ENCODE results near the gene SEMA6D. TPM values are rescaled to one million over a fixed set of nuclear protein-coding genes. Genes with fewer than 3 reads are reported as not detected.

Gene SEMA6D
- total RNA-seq, 1 experiment from 2014 or later, result 15.8 TPM

- H3K18ac ChIP-seq (ENCODE audit: insufficient read length, low read depth, low read length), result no peak overlapping the region
- Mint-ChIP-seq H3K4me3 (no peak overlapping the region), H3K4me1 (peaks cover 21 to 25% of the 10 kb centered on the region in 2 experiments), H3K27ac (peak overlapping the region in 2 of 3 experiments; percentile 44 to 69; a peak in 3 of 7 replicates), H3K27me3 (ENCODE audit: low read depth) (peaks cover 4% of the 10 kb centered on the region; the same call in 1 of the 2 replicates), H3K36me3 (ENCODE audit: insufficient read depth in 1 of 3, low read depth in 3 of 3) (peaks cover 26 to 56% (median 35%) of the 10 kb centered on the region in 3 experiments; a peak in 6 of 7 replicates), H3K9me3 (peaks cover 27 to 29% of the 10 kb centered on the region in 2 experiments)
- H3T11ph ChIP-seq (ENCODE audit: low read length), result no peak overlapping the region
- DNase-seq, result no peak
- no peak overlapping the region for H3K4me2 ChIP-seq (ENCODE audit: insufficient read depth, insufficient read length, low read length)
- H3K9ac ChIP-seq (ENCODE audit: extremely low read depth, insufficient read length, low read length), result no peak overlapping the region
- H2BK20ac ChIP-seq (ENCODE audit: low read depth, low read length, poor library complexity, severe bottlenecking), result no peak overlapping the region
- H4K8ac ChIP-seq (replicated peaks; ENCODE audit: insufficient read length, low read depth, low read length), result no peak overlapping the region
- H3K27ac ChIP-seq (ENCODE audit: insufficient read length, low read depth, low read length), result no peak overlapping the region
- no peaks in the 10 kb centered on the region for H3K79me2 ChIP-seq (ENCODE audit: insufficient read depth, low read length)
- no peaks in the 10 kb centered on the region for H3K23me2 ChIP-seq (ENCODE audit: insufficient read length, low read depth, low read length, poor library complexity, severe bottlenecking)
- no peaks in the 10 kb centered on the region for H3K4me1 ChIP-seq (ENCODE audit: insufficient read depth, low read length)
- no peak overlapping the region for H4K91ac ChIP-seq (ENCODE audit: insufficient read length, low read depth, low read length)
- H2BK5ac ChIP-seq (ENCODE audit: insufficient read length, low read length), result no peak overlapping the region
- WGBS (ENCODE audit: extremely low coverage, insufficient read length, low lambda C conversion rate), result no CpG with 5 or more reads among the region's 2 CpGs
- H3K56ac ChIP-seq (ENCODE audit: insufficient read length, low read depth, low read length), result no peak overlapping the region
- no peak overlapping the region for H3K4ac ChIP-seq (ENCODE audit: low read depth, low read length)
- no peak overlapping the region for H2BK15ac ChIP-seq (ENCODE audit: low read depth, low read length)
- H3K14ac ChIP-seq (ENCODE audit: insufficient read depth, low read length), result no peak overlapping the region
- TF ChIP-seq CTCF (conservative IDR thresholded peaks at IDR 0.05), result no peak
- no peak overlapping the region for H2BK120ac ChIP-seq (ENCODE audit: low read depth, low read length, poor library complexity, severe bottlenecking)
- H2AK5ac ChIP-seq (ENCODE audit: insufficient read length, low read length), result no peak overlapping the region
- no peak overlapping the region for H3K23ac ChIP-seq (ENCODE audit: insufficient read length, low read depth, low read length)
- peaks cover 4% of the 10 kb centered on the region for H3K9me3 ChIP-seq (ENCODE audit: control insufficient read depth, low read depth, low read length)
- H3K79me1 ChIP-seq (ENCODE audit: insufficient read depth, low read depth, low read length, poor library complexity, severe bottlenecking), result no peaks in the 10 kb centered on the region
- H2BK12ac ChIP-seq (ENCODE audit: insufficient read length, low read depth, low read length), result no peak overlapping the region
- H4K5ac ChIP-seq (ENCODE audit: insufficient read length, low read depth, low read length), result no peak overlapping the region
- H3K27me3 ChIP-seq (ENCODE audit: insufficient read depth, low read length), result no peaks in the 10 kb centered on the region
- H4K20me1 ChIP-seq (ENCODE audit: control insufficient read depth, insufficient read depth, insufficient read length), result no peaks in the 10 kb centered on the region
- no peak overlapping the region for H2AFZ ChIP-seq (ENCODE audit: low read length)
These were observed 39.6 kb downstream of the SEMA6D start for GRCh38 chr15:47756872-47757271.

Measured in H9 (cell line).